IPS-18a (cell line): ENCODE measurements around the gene CPED1.
"Not testable (repeated sequence)": the region's sequence is repeated elsewhere in the genome, so short reads cannot be mapped to it uniquely, and the experiment has no call there.

Experiments used
- H3K27ac ChIP-seq: one replicate; pipeline ENCODE4 v1.5.1; 2013; ENCODE audit warnings: low read length
- H3K27me3 ChIP-seq: one replicate; pipeline ENCODE4 v1.6.1; 2013; ENCODE audit warnings: mild to moderate bottlenecking, low read length; ENCODE audit not compliant: control insufficient read depth, insufficient read depth
- H3K36me3 ChIP-seq: one replicate; pipeline ENCODE4 v1.6.1; 2013; ENCODE audit warnings: low read depth, low read length; ENCODE audit not compliant: control insufficient read depth
- H3K4me1 ChIP-seq: one replicate; pipeline ENCODE4 v1.6.1; 2013; ENCODE audit warnings: low read depth, low read length; ENCODE audit not compliant: control insufficient read depth
- H3K4me3 ChIP-seq: one replicate; pipeline ENCODE4 v1.5.1; 2013; ENCODE audit warnings: low read length
- H3K9ac ChIP-seq: one replicate; pipeline ENCODE4 v1.6.1; 2013; ENCODE audit warnings: mild to moderate bottlenecking, low read length, moderate library complexity
- H3K9me3 ChIP-seq: one replicate; pipeline ENCODE4 v1.6.1; 2013; ENCODE audit warnings: low read depth, low read length; ENCODE audit not compliant: control insufficient read depth

Gene CPED1

GRCh38 chr7:121000081-121000983 is 11.8 kb downstream of the CPED1 start:
- H3K9ac ChIP-seq, result no peak overlapping the region
- H3K36me3 ChIP-seq, result no peaks in the 10 kb centered on the region
- H3K9me3 ChIP-seq, result no peaks in the 10 kb centered on the region
- H3K4me3 ChIP-seq, result no peak overlapping the region
- H3K27me3 ChIP-seq, result no peaks in the 10 kb centered on the region
- no peak overlapping the region for H3K27ac ChIP-seq
- H3K4me1 ChIP-seq, result no peaks in the 10 kb centered on the region

GRCh38 chr7:121001234-121001906 is 12.9 kb downstream of the CPED1 start:
- H3K9me3 ChIP-seq, result no peaks in the 10 kb centered on the region
- H3K4me1 ChIP-seq, result peaks cover under 1% of the 10 kb centered on the region
- H3K27me3 ChIP-seq, result no peaks in the 10 kb centered on the region
- no peak overlapping the region for H3K27ac ChIP-seq
- no peaks in the 10 kb centered on the region for H3K36me3 ChIP-seq
- no peak overlapping the region for H3K9ac ChIP-seq
- H3K4me3 ChIP-seq, result no peak overlapping the region

GRCh38 chr7:121002048-121002756 is 13.7 kb downstream of the CPED1 start:
- H3K9ac ChIP-seq, result no peak overlapping the region
- no peaks in the 10 kb centered on the region for H3K9me3 ChIP-seq
- H3K4me1 ChIP-seq, result peaks cover 9% of the 10 kb centered on the region
- no peaks in the 10 kb centered on the region for H3K36me3 ChIP-seq
- H3K27me3 ChIP-seq, result no peaks in the 10 kb centered on the region
- H3K27ac ChIP-seq, result no peak overlapping the region
- no peak overlapping the region for H3K4me3 ChIP-seq

DNA sequence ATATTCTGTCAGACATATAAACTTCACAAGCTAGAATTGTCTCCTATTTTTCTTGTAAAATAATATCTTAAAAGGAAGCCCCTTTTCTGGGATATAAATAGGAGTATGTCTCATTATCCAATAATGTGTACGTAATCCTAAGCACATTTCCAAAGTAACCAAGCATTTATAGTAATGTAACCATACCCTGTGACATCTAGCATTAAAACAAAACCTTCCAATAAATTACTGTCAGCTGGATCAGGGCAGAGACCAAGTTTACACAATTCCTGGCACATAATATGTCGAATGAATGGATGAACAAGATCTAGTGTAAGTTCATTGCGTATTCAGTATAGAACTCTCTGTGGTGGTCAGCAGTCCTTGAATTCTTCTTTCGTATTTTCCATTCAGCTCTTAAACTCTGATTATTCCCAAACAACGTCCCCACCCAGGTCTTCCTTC is 14.3 kb downstream of the CPED1 start:
- H3K27ac ChIP-seq, result no peak overlapping the region
- no peak overlapping the region for H3K4me3 ChIP-seq
- no peaks in the 10 kb centered on the region for H3K36me3 ChIP-seq
- H3K9me3 ChIP-seq, result no peaks in the 10 kb centered on the region
- peaks cover 9% of the 10 kb centered on the region for H3K4me1 ChIP-seq
- no peaks in the 10 kb centered on the region for H3K27me3 ChIP-seq
- no peak overlapping the region for H3K9ac ChIP-seq

DNA sequence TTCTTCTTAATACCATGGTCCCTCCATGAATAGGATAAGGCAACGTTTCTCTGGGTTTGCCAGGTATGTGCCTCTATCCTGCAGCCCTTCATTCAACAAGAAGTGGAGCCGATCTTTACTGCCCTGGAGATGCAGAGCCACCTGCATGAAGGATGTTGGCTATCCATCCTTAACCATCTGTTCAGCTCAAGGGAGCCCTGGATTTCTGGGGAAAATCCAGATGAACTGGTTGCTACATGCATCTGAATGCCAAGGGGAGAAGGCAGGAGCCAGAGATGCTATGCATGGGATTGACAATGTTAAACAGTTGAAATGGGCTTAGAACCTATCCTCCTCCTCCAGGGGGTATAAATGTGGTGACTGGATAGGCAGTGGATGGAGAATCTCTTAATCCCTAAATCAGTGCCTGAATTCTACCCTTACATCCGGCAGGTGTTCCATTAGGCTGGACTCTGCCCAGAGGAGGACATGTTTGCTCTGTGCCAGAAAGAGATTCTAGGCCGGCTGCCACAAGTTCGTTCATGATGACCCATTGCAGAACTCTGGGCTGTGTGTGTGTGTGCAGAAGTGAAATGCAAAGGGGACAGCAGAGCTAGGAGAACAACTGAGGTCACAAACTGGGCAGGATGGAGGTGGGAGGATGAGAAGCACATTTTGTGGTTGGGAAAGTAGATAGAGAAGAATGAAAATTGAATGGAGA is 15.6 kb downstream of the CPED1 start:
- Histone ChIP-seq H3K27me3 (no peaks in the 10 kb centered on the region), H3K27ac (no peak overlapping the region), H3K36me3 (no peaks in the 10 kb centered on the region), H3K4me1 (peaks cover 9% of the 10 kb centered on the region), H3K4me3 (no peak overlapping the region), H3K9me3 (no peaks in the 10 kb centered on the region), H3K9ac (no peak overlapping the region)

GRCh38 chr7:121005058-121005457 is 16.5 kb downstream of the CPED1 start:
- H3K9ac ChIP-seq, H3K4me1 ChIP-seq, H3K4me3 ChIP-seq, H3K27me3 ChIP-seq, H3K27ac ChIP-seq, H3K36me3 ChIP-seq, H3K9me3 ChIP-seq: not testable (repeated sequence)

- no peak overlapping the region for H3K4me3 ChIP-seq
- no peaks in the 10 kb centered on the region for H3K36me3 ChIP-seq
- H3K9ac ChIP-seq, result no peak overlapping the region
- peaks cover 9% of the 10 kb centered on the region for H3K4me1 ChIP-seq
- no peaks in the 10 kb centered on the region for H3K9me3 ChIP-seq
- no peak overlapping the region for H3K27ac ChIP-seq
- H3K27me3 ChIP-seq, result no peaks in the 10 kb centered on the region
Measured at GRCh38 chr7:121005996-121006584, 17.6 kb downstream of the CPED1 start.

DNA sequence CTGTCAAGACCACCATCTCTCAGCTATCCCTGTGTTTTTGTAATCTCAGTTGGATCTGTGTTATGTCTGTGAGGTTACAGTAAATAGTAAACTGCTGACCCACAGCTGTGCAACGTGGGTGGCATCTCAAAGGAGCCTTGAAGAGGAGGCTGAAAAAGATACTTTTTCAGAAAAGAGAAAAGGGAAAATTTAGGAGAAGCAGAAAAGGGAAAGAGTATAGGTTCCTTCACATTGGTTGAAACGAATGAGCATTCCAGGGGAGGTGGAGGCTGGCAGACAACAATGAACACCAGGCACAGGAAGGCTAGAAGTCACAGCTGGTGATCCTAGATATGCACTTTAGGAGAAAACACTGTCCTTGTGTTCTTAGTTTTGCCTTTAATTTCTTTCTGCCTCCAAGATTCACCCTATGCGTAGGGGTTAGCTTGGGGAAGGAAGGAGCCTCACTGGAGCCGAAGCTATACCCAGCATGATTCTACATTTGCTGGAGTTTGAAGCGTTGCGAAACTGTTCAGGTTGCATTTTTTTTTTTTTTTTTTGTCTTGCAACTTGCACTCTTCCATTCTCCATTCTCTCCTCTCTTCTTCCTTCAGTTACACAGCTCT is 18.3 kb downstream of the CPED1 start:
- H3K9ac ChIP-seq, result no peak overlapping the region
- H3K4me3 ChIP-seq, result no peak overlapping the region
- no peaks in the 10 kb centered on the region for H3K36me3 ChIP-seq
- H3K27ac ChIP-seq, result no peak overlapping the region
- H3K9me3 ChIP-seq, result no peaks in the 10 kb centered on the region
- H3K4me1 ChIP-seq, result peaks cover 9% of the 10 kb centered on the region
- no peaks in the 10 kb centered on the region for H3K27me3 ChIP-seq

GRCh38 chr7:121008816-121009215 is 20.3 kb downstream of the CPED1 start:
- H3K4me3 ChIP-seq, result no peak overlapping the region
- no peak overlapping the region for H3K9ac ChIP-seq
- no peaks in the 10 kb centered on the region for H3K36me3 ChIP-seq
- no peaks in the 10 kb centered on the region for H3K9me3 ChIP-seq
- peaks cover 9% of the 10 kb centered on the region for H3K4me1 ChIP-seq
- no peaks in the 10 kb centered on the region for H3K27me3 ChIP-seq
- no peak overlapping the region for H3K27ac ChIP-seq

- no peak overlapping the region for H3K4me3 ChIP-seq
- no peak overlapping the region for H3K27ac ChIP-seq
- H3K4me1 ChIP-seq, result peaks cover 8% of the 10 kb centered on the region
Measured at GRCh38 chr7:121011401-121011800, 22.9 kb downstream of the CPED1 start.

More at GRCh38 chr7:121011401-121011800, 22.9 kb downstream of the CPED1 start:
- H3K9ac ChIP-seq, result no peak overlapping the region
- H3K9me3 ChIP-seq, result no peaks in the 10 kb centered on the region
- no peaks in the 10 kb centered on the region for H3K36me3 ChIP-seq
- H3K27me3 ChIP-seq, result no peaks in the 10 kb centered on the region
